ENCODE data around the gene TRAK1. TPM values are rescaled to one million over a fixed set of nuclear protein-coding genes. Genes with fewer than 3 reads are reported as not detected.

Gene TRAK1
- total RNA-seq, 3 donors from 2014 or later, result 29.0 to 53.7 (median 40.6) TPM

GRCh38 chr3:42172047-42172654 is 81.0 kb downstream of the TRAK1 start:
- no peak for TF ChIP-seq POLR2A (IDR thresholded peaks at IDR 0.05)
- no peak for TF ChIP-seq CTCF (IDR thresholded peaks at IDR 0.05)
- TF ChIP-seq POLR2AphosphoS5 (IDR thresholded peaks at IDR 0.05), result no peak
- Histone ChIP-seq H3K27ac (peak overlapping the region in 1 of 2 donors; percentile 21), H3K4me1 (no peaks in the 10 kb centered on the region), H3K36me3 (no peaks in the 10 kb centered on the region), H3K9me3 (no peaks in the 10 kb centered on the region), H3K27me3 (no peaks in the 10 kb centered on the region), H3K4me3 (no peak overlapping the region)
- no peak for DNase-seq (ENCODE audit: low spot score in 2 of 2)
- intact Hi-C loops (cut with DNase I; ENCODE audit: low total_unique reads), result no loop called here

GRCh38 chr3:42173307-42173706 is 82.2 kb downstream of the TRAK1 start:
- no peaks in the 10 kb centered on the region for H3K36me3 ChIP-seq
- no peaks in the 10 kb centered on the region for H3K4me1 ChIP-seq

GRCh38 chr3:42174679-42175385 is 83.7 kb downstream of the TRAK1 start:
- TF ChIP-seq CTCF (IDR thresholded peaks at IDR 0.05), result no peak
- TF ChIP-seq POLR2A (IDR thresholded peaks at IDR 0.05), result no peak
- no peaks in the 10 kb centered on the region for H3K36me3 ChIP-seq
- H3K27ac ChIP-seq, result peak overlapping the region; percentile 60 to 69
- no peak overlapping the region for H3K4me3 ChIP-seq
- no peak for DNase-seq (ENCODE audit: low spot score in 2 of 2)
- intact Hi-C loops (cut with DNase I; ENCODE audit: low total_unique reads), result no loop called here
- peaks cover 0 to 10% of the 10 kb centered on the region in 2 donors for H3K4me1 ChIP-seq
- H3K27me3 ChIP-seq, result no peaks in the 10 kb centered on the region
- H3K9me3 ChIP-seq, result no peaks in the 10 kb centered on the region

More at GRCh38 chr3:42173307-42173706, 82.2 kb downstream of the TRAK1 start:
- TF ChIP-seq CTCF (IDR thresholded peaks at IDR 0.05) (no peak), POLR2AphosphoS5 (IDR thresholded peaks at IDR 0.05) (no peak), POLR2A (IDR thresholded peaks at IDR 0.05) (no peak)
- no peaks in the 10 kb centered on the region for H3K9me3 ChIP-seq
- intact Hi-C loops (cut with DNase I; ENCODE audit: low total_unique reads), result no loop called here
- no peak for DNase-seq (ENCODE audit: low spot score in 2 of 2)
- no peak overlapping the region for H3K4me3 ChIP-seq
- no peaks in the 10 kb centered on the region for H3K27me3 ChIP-seq
- H3K27ac ChIP-seq, result no peak overlapping the region

- intact Hi-C loops (cut with DNase I; ENCODE audit: low total_unique reads), result no loop called here
- DNase-seq (ENCODE audit: low spot score in 2 of 2), result no peak
- no peaks in the 10 kb centered on the region for H3K27me3 ChIP-seq
- TF ChIP-seq POLR2AphosphoS5 (IDR thresholded peaks at IDR 0.05) (no peak), CTCF (IDR thresholded peaks at IDR 0.05) (no peak), POLR2A (IDR thresholded peaks at IDR 0.05) (no peak)
- peak overlapping the region; percentile 60 to 69 for H3K27ac ChIP-seq
- peaks cover 0 to 10% of the 10 kb centered on the region in 2 donors for H3K4me1 ChIP-seq
- H3K36me3 ChIP-seq, result no peaks in the 10 kb centered on the region
- H3K4me3 ChIP-seq, result no peak overlapping the region
- H3K9me3 ChIP-seq, result no peaks in the 10 kb centered on the region
These were observed 84.5 kb downstream of the TRAK1 start for GRCh38 chr3:42175386-42176240.

Data from breast epithelium (tissue), 4 donors.